AG04450 (cell line): ENCODE measurements around the gene FIBCD1. TPM values are rescaled to one million over a fixed set of nuclear protein-coding genes. Genes with fewer than 3 reads are reported as not detected.

ENCODE experiments used
- CTCF ChIA-PET: fragments of 300-600, 350-600 bp; formaldehyde crosslinking; extraction: SDS; loops from one replicate; lab custom pipeline; 2022; ENCODE audit warnings: antibody characterized with exemption, inconsistent platforms; lab: Charles Lee
- POLR2A ChIA-PET: fragments of 350-600 bp; formaldehyde crosslinking; extraction: SDS; loops from one replicate; lab custom pipeline; 2021; ENCODE audit warnings: antibody characterized with exemption, inconsistent platforms; lab: Yijun Ruan, JAX
- DNase-seq: peaks from one replicate; pipeline ENCODE4 v3.0.0-alpha.2; 2011; ENCODE audit warnings: low read depth, low spot score
- H3K27ac ChIP-seq: one replicate; pipeline ENCODE4 v1.5.1; 2012; ENCODE audit warnings: low read depth, low read length, control low read depth
- H3K27me3 ChIP-seq: one replicate; pipeline ENCODE4 v1.6.0; 2012; ENCODE audit warnings: low read length; ENCODE audit not compliant: control insufficient read depth, insufficient read depth
- H3K4me3 ChIP-seq: 2 replicates; pipeline ENCODE4 v1.5.1; 2011; ENCODE audit warnings: mild to moderate bottlenecking, low read depth, low read length, control low read depth
- H3K9me3 ChIP-seq: 2 replicates; pipeline ENCODE4 v1.5.1; 2012; ENCODE audit warnings: low read length; ENCODE audit not compliant: control insufficient read depth, insufficient read depth
- CTCF ChIP-seq: IDR thresholded peaks from 2 replicates; pipeline ENCODE4 v1.5.1; 2011; ENCODE audit warnings: low read depth, low read length, control low read depth, inconsistent platforms
- polyA minus RNA-seq: library from RNA; depleted of rRNA, polyadenylated mRNA; stranded (reverse); fragments of >200 nt; gene quantifications from 2 replicates; pipeline ENCODE4 v1.2.3, GENCODE V29; 2011; rRNA and poly(A)+ RNA removed
- polyA plus RNA-seq: library from polyadenylated mRNA; depleted of rRNA; stranded (reverse); fragments of >200 nt; gene quantifications from 2 replicates; pipeline ENCODE4 v1.2.3, GENCODE V29; 2011; rRNA removed

FIBCD1 gene
- polyA plus RNA-seq = 2.2 and 3.2 TPM in 2 replicates
- polyA minus RNA-seq = 1.2 and 2.3 TPM in 2 replicates

GRCh38 chr9:130938652-130939404, at the start of gene FIBCD1:
TSS of gene FIBCD1 (minus strand) at chr9:130939247. CDS start at chr9:130938607, 640 bp downstream.
- H3K27me3 ChIP-seq = peaks cover 34% of the 10 kb centered on the region
- POLR2A ChIA-PET = no interaction called here

GRCh38 chr9:130988400-130988747, 49.3 kb upstream of the FIBCD1 start:
- H3K27me3 ChIP-seq = peaks cover 17% of the 10 kb centered on the region
- ChIA-PET POLR2A (no interaction called here), CTCF (interaction anchor here (1.4 to 3.3 kb wide), 3 partner anchors 10 to 287 kb away, joined by 3 to 11 read pairs (median 4); no protein-coding TSS in a partner anchor)
- no peak overlapping the region for H3K27ac ChIP-seq
- no peak for TF ChIP-seq CTCF
- DNase-seq = no peak
- no peak overlapping the region for H3K4me3 ChIP-seq
- H3K9me3 ChIP-seq = no peaks in the 10 kb centered on the region; the same call in 1 of the 2 replicates

More at GRCh38 chr9:130938652-130939404, at the start of gene FIBCD1:
- H3K27ac ChIP-seq = no peak within 1 kb of the TSS
- no peak for DNase-seq
- peak within 1 kb of the TSS; percentile 57 for H3K4me3 ChIP-seq
- CTCF ChIA-PET = interaction anchor here (0.7 kb wide), 1 partner anchor 28 kb away, joined by 3 read pairs; no protein-coding TSS in a partner anchor
- TF ChIP-seq CTCF = 0 out of 2 replicates have a peak, but pooled peaks have one; percentile 13
- H3K9me3 ChIP-seq = no peaks in the 10 kb centered on the region

- Histone ChIP-seq H3K9me3 (no peaks in the 10 kb centered on the region; the same call in 1 of the 2 replicates), H3K4me3 (no peak overlapping the region), H3K27me3 (peaks cover 17% of the 10 kb centered on the region), H3K27ac (no peak overlapping the region)
- POLR2A ChIA-PET = no interaction called here
- CTCF ChIA-PET = interaction anchor here (1.4 to 3.3 kb wide), 3 partner anchors 10 to 286 kb away, joined by 3 to 11 read pairs (median 4); no protein-coding TSS in a partner anchor
- no peak for TF ChIP-seq CTCF
- no peak for DNase-seq
Measured at GRCh38 chr9:130987738-130988399, 48.8 kb upstream of the FIBCD1 start.

GRCh38 chr9:130987054-130987453, 48.0 kb upstream of the FIBCD1 start:
- no peak for TF ChIP-seq CTCF
- H3K9me3 ChIP-seq = no peaks in the 10 kb centered on the region; the same call in 1 of the 2 replicates
- ChIA-PET POLR2A (no interaction called here), CTCF (interaction anchor here (3.3 kb wide), 1 partner anchor 11 kb away, joined by 11 read pairs; no protein-coding TSS in a partner anchor)
- H3K27me3 ChIP-seq = peaks cover 17% of the 10 kb centered on the region
- no peak overlapping the region for H3K27ac ChIP-seq
- no peak overlapping the region for H3K4me3 ChIP-seq
- no peak for DNase-seq
